GM18858 (cell line): ENCODE measurements around the gene PKD2L2.
"Not testable (repeated sequence)": the region's sequence is repeated elsewhere in the genome, so short reads cannot be mapped to it uniquely, and the experiment has no call there.

Source experiments
- ATAC-seq: cut with Tn5 transposase; IDR thresholded peaks from one replicate; pipeline ENCODE4 v1.9.1; 2021; ENCODE audit not compliant: unreplicated experiment

Gene PKD2L2

DNA sequence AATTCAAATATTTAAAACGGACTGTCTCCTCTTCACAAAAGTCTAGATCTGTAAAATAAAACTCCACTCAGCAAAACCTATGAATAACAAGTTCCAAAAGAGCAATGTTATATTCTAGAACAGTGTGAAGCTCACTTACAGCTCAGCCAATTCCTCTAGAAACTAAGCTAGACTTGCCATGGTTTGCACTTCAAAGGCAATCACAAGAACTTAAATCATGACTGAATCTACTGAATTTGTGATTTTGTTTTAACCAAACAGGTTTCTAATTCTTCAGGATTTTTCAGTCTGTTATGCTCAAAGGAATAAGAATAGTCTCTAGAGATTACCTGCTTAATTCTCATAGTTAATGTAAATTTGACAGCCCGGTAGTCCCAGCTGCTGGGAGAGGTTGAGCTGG is 1.4 kb upstream of the PKD2L2 start:
- ATAC-seq: no peak

DNA sequence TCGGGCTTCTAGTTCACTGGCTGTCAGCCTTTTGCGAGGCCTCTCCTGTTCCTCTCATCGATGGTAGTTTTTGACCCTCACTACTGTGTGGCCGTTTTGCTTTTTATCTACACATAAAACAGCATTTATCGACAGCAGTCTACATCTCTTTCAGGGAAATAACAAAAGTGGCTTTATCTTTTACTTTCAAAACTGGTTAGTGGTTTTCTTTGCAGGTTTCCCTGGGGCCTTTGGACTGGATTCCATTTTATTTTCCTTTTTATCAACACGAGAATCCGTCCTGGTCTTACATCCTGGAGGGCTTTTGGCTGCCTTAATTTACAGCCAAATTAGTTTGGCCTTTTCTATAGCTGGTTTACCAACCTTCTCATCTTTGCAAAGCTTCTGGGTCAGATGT is 793 bp upstream of the PKD2L2 start:
- no peak for ATAC-seq

DNA sequence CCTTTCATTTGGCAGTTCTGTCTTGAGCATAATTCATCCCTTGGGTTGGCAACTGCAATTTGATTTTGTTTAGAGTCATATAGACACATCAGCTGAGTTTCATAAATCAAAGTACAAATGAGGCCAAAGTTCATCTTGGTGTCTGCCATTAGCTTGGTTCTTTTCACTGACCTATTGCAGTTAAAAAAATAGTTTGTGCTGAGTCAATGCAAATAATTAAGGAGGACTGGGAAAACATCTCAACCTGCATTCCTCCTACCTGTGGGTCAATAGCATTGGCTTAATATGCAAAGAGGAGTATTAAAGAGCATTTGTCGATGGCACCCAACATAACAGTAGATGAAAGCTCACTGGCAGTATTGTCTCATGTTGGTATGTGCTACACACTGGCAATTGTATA is 1.6 kb downstream of the PKD2L2 start:
- no peak for ATAC-seq

DNA sequence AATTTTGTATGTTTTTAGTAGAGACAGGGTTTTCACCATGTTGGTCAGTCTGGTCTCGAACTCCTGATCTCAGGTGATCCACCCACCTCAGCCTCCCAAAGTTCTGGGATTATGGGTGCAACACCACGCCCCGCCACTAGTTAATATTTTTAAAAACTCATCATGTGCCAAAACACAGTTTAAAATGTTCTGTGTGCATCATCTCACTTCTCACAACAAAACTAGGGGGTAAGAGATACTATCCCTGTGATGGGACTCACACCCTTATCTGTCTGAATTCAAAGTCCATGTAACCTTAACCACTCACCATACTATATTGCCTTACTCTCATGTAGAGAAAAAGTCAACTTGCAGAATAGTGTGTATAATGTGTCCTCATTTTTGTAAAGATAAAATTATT is 2.6 kb downstream of the PKD2L2 start:
- no peak for ATAC-seq

DNA sequence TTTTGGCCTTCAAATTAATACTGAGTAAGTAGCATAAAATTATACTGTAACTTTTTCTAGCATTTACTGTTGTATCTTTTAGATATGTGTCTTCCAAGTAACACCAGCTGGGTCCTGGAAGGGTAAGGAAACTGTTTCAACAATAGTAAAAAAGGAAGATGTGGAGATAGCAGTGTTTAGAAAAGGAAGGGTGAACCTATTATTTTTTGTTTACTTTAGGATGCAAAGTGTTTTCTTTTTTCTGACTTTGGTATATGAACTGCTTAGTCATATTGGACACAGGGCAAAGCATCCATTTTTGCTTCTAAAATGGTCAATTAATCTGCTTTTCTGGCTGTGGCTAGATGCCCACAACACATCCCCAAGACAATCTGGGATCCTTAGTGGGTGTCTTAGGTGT is 5.3 kb downstream of the PKD2L2 start:
- no peak for ATAC-seq

DNA sequence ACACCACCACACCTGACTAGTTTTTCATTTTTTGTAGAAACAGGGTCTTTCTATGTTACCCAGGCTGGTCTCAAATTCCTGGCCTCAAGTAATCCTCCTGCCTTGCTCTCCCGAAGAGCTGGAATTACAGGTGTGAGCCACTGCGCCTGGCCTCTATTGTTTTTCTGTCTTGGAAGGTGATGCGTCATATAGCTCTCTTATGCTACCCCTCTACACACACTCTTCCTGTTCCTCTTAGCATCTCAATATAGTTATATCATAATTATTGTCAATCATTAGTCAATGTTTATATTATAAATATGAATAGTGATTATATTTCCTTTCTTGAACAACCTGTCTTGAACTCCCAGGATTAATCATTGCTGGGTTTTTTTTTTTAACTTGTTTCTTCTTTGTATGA is 7.3 kb downstream of the PKD2L2 start:
- ATAC-seq: no peak

DNA sequence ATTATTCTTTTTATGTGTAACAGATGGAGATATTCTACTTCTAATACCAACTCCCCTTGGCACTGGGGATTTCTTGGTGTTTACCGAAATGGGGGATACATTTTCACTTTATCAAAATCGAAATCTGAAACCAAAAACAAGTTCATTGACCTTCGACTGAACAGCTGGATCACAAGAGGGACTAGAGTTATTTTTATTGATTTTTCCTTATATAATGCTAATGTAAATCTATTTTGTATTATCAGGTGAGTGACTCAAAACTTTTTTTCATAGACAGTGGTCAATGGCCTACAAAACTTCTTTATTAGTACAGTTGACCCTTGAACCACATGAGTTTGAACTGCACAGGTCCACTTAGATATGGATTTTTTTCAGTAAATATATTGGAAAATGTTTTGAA is 10.2 kb downstream of the PKD2L2 start:
- no peak for ATAC-seq

DNA sequence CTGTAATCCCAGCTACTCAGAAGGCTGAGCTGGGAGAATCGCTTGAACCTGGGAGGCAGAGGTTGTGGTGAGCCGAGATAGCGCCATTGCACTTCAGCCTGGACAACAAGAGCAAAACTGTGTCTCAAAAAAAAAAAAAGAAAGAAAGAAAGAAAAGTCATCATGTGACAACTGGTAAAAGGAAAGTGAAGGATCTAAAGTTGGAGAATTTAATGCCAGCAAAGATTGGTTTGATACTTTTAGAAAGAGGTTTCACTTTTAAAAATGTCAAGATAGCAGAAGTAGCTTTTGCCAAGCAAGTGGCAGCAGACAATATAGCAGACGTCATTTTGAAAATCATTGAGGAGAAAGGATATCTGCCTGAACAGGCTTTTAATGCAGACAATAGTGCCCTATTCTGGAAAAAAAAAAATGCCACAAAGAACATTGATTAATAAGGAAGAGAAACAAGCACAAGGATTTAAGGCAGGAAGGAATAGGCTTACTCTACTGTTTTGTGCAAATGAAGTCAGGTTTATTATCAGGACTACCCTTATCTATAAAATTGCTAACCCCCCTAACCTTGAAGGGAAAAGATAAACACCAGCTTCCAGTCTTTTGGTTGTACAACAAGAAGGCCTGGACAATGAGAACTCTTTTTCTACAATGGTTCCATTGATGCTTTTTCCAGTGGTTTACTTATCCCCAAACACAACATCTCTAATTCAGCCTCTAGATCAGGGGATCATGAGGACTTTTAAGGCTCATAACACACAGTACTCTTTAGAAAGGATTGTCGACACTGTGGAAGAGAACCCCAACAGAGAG is 12.0 kb downstream of the PKD2L2 start:
- ATAC-seq: no peak

DNA sequence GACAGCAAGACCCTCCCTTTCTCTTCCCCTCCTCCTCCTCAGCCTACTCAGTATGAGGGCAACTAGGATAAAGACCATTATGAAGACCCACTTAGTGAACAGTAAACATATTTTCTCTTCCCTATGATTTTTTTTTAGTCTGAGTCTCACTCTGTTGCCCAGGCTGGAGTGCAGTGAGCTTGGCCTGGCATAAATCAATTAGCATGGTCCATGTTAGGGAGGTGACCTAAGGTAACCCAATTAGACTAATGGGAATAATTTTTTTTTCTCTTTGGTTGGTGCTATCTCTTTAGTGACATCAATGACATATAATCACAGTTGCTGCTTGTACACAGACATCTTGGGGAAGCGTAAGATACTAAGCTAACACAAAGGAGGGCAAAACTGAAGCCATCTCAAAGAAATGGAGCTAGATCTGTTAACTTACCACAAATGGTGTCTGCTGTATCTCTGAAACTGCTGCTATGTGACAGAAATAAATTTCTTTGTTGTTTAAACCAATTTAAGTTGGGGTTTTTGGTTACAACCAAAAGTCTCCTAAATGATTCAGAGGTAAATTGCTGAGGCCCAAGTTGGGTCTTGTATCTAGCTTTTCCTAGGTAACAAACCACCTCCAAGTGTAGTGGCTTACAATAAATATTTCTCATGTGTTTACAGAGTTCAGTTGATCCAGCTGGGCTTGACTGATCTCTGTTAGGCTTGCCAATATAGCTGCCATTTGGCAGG is 13.3 kb downstream of the PKD2L2 start:
- no peak for ATAC-seq

DNA sequence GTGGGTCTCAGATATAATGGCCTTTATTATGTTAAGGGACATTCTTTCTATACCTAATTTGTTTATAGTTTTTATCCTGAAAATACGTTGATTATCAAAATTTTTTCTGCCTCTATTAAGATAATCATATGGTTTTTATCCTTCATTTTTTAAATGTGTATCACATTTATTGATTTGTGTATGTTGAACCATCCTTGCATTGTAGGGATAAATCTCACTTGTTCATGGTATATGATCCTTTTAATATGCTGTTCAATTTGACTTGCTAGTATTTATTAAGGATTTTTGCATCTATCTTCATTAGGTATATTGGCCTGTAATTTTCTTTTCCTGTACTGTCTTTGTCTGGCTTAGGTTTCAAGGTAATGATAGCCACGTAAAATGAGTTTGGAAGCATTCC is 25.5 kb downstream of the PKD2L2 start:
- ATAC-seq: no peak

DNA sequence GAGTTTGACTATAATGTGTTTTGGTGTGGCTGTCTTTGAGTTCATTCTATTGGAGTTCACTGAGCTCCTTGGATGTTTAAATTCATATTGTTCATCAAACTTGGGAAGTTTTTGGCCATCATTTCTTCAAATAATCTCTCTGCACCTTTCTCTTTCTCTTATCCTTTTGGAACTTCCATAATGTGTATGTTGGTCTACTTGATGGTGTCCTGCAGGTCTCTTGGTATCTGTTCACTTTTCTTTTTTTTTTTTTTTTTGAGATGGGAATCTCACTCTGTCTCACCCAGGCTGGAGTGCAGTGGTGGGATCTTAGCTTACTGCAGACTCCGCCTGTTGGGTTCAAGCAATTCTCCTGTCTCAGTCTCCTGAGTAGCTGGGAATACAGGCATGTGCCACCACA is 27.7 kb downstream of the PKD2L2 start:
- ATAC-seq: no peak

DNA sequence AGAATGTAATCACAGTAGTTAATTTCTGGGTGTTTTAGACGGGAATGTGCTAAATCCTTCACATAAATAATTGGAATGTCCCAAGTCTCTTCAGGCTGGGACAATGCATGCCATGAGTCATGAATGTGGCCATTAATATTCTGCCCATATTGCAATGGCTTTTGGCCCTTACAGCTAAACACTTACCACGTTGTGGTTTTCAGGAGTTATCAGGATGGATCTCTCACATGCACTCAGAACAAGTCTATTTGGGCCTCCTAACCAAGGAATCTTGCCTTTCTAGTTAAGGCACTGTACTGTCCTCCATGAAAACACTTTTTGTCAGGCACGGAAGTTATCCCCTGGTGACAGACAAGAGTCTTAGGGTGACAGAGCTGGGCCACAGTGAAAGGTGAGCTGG is 32.7 kb downstream of the PKD2L2 start:
- ATAC-seq: no peak

DNA sequence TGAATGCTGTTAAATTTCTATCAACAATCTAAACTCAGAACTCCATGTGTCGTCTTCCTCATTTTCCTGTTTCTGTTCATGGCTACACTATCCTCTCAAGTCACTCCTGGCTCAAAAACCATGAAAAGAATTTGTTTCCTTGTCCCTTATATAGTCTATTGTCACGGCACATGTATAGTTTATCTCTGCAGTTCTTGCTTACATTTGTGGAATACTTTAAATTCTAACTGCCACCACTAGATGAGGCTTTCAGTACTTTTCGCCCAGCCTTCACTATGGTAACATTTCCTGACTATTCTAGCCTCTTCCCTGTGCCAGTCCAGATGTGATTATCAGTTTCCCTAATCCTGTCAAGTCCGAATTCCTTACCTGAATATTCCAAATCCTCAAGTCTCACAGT is 34.6 kb downstream of the PKD2L2 start:
- ATAC-seq: no peak

DNA sequence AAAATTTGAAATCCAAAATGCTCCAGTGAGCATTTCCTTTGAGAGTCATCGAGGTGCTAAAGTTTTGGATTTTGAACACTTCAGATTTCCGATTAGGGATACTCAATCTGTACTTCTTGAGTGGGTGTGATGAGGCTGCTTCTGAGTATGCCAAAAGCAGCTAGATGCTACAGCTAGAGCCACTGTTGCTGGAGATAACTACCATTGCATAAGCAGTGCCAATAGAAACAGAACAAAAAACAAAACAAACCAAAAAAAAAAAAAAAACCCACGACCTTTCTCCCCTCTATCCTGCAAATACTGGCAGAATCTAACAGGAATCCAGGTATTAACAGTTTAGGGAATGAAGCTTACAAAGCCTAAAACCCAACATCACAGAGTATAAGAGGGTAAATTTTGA is 43.5 kb downstream of the PKD2L2 start:
- no peak for ATAC-seq

DNA sequence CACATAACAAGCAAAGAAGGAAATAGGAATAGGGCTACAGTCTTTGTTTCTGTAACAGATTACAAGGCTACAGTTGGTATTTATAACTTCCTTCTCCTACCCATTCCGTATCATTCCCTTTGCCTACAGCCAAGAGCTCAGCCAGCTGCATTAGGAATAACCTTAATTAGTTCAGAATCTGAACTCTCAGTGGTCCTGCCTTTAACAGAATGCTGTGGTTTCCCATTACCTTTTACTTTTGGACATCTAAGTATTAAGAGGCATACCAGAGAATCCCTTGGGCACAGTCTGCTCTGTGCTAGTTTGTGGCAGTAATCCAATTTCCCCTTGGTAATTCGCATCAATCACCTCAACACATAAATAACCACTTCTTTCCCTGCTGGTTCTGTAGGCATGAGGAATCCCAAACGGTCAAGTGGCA is 44.2 kb downstream of the PKD2L2 start:
- ATAC-seq: no peak

DNA sequence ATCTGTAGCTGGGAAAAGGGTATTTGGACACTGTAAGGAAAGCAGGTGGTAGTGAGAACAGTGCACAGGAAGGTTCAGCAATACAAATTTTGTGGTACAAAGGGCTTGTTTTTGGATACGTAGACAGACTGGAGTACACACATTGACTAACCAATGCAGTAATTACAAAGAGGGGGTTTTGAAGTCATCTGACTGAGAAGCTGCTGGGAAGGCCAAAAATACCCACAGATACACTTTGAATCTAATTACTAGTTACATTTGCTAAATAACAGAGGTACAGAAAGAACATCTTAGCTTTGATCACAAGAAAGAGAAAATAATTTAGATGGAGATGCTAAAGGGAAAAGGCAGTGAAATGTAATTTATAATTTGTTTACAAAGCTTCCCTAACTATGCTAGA is 45.9 kb downstream of the PKD2L2 start:
- peak; percentile 41 for ATAC-seq

DNA sequence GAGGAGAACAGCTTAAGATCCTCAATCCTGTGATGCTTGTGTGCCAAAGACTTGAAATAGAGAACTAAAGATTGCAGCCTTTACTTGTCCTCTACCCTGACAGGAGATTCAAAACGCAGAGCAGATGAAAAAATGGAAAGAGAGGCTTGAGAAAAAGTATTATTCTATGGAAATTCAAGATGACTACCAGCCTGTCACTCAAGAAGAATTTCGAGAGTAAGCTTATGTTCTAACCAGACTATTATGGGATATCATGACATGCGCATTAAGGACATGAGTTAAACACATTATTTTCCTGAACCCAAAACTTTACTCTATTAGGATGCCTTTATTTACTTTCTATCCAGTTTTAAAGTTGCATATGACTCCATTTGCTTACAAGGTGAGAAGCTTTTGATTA is 46.4 kb downstream of the PKD2L2 start:
- ATAC-seq: no peak

DNA sequence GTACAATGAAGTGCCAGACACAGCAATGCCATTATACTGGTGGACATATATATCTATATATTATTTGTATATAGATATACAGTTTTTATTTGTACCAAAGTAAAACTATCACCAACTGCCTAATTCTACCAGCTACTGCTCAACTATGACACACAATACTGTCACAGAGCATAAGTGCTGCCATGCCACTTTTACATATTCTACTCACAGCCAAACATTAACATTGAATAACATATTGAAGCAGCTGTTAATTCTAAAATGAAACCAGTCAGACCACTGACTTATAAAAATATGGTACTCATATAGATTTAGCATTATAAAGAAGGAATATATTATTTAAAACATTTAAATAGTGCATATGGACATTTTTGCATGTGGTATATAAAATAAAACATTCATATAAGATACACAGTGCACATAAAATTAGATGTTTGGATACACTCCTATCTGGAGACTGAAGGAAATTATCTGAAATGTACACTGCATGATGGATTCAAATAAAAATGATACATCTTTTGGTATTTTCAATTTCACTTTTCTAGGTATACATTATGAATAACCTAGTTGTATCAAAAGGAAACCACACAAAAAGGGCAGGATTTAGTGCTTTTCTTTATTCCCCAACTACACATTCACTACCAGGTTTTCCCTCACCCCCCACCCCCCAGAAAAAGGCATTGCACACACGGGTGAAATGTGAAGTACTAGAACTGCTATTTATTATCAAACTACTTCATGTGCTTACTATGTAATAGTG is 48.9 kb downstream of the PKD2L2 start:
- ATAC-seq: no peak

DNA sequence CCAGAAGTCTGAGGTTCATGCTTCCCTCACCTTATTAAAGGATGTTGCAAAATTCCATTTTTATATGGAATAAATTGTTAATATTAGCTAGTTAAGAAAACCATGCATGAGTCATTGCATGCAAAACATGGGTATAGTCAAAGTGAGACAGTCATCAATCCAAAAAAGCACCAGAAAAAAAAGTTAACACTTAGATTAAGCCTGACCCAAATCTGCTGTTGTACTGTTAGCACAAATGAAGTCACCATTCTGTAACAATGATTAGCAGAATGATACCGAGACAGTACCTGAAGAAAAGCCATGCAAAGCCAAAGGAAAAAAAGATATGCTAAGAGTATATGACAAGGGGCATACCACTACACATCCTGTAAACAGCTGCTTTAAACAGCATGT is 49.5 kb downstream of the PKD2L2 start:
- peak; percentile 41 for ATAC-seq

DNA sequence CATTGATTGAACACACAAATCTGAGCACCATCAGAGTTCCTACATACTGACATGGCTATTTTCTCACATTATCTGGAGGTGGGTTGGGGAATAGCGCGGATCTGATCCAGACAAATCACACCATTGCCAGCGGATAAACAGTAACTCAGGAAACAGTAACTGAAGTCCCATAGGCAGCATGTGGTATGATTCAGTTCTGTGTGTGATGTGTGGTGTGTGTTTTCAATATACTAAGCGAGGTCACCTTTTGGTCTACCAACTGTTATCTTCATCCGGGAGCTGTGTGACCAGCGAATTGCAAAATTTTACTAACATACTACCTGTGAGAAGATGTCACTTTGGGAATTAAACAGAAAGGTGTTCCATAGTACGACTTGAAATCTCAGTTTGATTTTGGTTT is 50.1 kb downstream of the PKD2L2 start:
- no peak for ATAC-seq

DNA sequence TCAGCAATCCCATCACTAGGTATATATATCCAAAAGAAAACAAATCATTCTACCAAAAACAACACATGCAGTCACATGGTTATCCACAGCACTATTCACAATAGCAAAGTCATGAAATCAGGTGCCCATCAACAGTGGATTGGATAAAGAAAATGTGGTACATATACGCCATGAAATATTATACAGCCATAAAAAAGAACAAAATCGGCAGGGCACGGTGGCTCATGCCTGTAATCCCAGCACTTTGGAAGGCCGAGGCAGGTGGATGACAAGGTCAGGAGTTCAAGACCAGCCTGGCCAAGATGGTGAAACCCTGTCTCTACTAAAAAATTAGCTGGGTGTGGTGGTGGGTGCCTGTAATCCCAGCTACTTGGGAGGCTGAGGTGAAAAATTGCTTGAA is 55.0 kb downstream of the PKD2L2 start:
- ATAC-seq: not testable (repeated sequence)

DNA sequence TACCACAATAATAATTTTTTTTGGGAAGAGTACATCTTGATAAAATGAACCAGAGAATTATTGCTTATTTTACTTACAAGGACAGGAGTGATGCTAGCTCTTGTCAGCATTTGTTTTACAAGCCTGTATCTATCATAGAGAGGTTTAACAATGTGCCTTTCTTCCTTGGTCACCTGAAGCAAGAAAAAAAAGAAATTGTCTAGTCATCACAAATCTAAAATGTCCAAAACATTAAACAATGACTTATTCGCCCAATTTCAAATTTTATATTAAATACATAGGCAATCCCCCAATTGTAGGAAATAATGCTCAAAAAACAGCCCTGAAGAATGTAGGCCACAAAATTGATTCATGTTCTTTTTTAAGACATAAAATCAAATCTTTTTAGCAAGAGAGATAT is 56.6 kb downstream of the PKD2L2 start:
- no peak for ATAC-seq
